Endothelial cell of umbilical vein (primary cell): ENCODE data around the gene DDIT4. TPM values are rescaled to one million over a fixed set of nuclear protein-coding genes. Genes with fewer than 3 reads are reported as not detected.
"Not testable (repeated sequence)": the region's sequence is repeated elsewhere in the genome, so short reads cannot be mapped to it uniquely, and the experiment has no call there.

Experiments used
- BruUV-seq: library from RNA; stranded (reverse); fragments of 400-500 nt; replicated peaks from 2 replicates; lab custom pipeline; 2021; lab: Mats Ljungman, UMichigan
- CTCF ChIA-PET: fragments of 300-600, 350-600 bp; sonication (Branson Sonifier 250); formaldehyde crosslinking; loops from one replicate; lab custom pipeline; 2021; ENCODE audit warnings: antibody characterized with exemption, inconsistent platforms; lab: Charles Lee
- POLR2A ChIA-PET: fragments of 300-600, 350-600 bp; sonication (Branson Sonifier 250); formaldehyde crosslinking; loops from one replicate; lab custom pipeline; 2021; ENCODE audit warnings: antibody characterized with exemption, inconsistent platforms; lab: Charles Lee
- DNase-seq: peaks from one replicate; pipeline ENCODE4 v3.0.0-alpha.2; 2011; ENCODE audit warnings: low read depth, low spot score
- FAIRE-seq: peaks from 2 replicates; lab custom pipeline; 2011; peaks lifted over from hg19 to GRCh38; lab: Jason Lieb, UNC
- H2AFZ ChIP-seq: 2 replicates; pipeline ENCODE4 v1.6.0; 2012; ENCODE audit warnings: low read depth, low read length, control low read depth, inconsistent platforms
- H3K27ac ChIP-seq: 2 replicates; pipeline ENCODE4 v1.5.1; 2011; ENCODE audit warnings: low read depth, mild to moderate bottlenecking, control low read depth, low read length, moderate library complexity; ENCODE audit not compliant: insufficient read depth
- H3K27me3 ChIP-seq, 2 experiments: 2 replicates each; pipeline versions ENCODE4 v1.6.0 to v1.6.1; 2011; ENCODE audit warnings: low read length in 2 of 2, mixed read lengths in 1 of 2; ENCODE audit not compliant: control insufficient read depth in 2 of 2, insufficient read depth in 2 of 2
- H3K36me3 ChIP-seq, 2 experiments: 2 replicates in 1 of 2; 3 replicates in 1 of 2; pipeline ENCODE4 v1.5.1; 2011; ENCODE audit warnings: low read length in 2 of 2, mild to moderate bottlenecking in 1 of 2, moderate library complexity in 1 of 2; ENCODE audit not compliant: control insufficient read depth in 2 of 2, insufficient read depth in 2 of 2; ENCODE audit errors: extremely low read depth in 1 of 2
- H3K4me1 ChIP-seq: 3 replicates; pipeline ENCODE4 v1.5.1; 2011; ENCODE audit warnings: mild to moderate bottlenecking, low read length; ENCODE audit not compliant: control insufficient read depth, insufficient read depth; ENCODE audit errors: extremely low read depth
- H3K4me2 ChIP-seq: 2 replicates; pipeline ENCODE4 v1.6.1; 2011; ENCODE audit warnings: low read length, control low read depth, mixed read lengths; ENCODE audit not compliant: insufficient read depth
- H3K4me3 ChIP-seq, 3 experiments: fragments of 200-600 bp in 1 of 3; sonication (generic), shearing (Covaris generic) in 1 of 3; replicated peaks in 1 of 3; 2 replicates each; pipeline ENCODE4 v1.5.1; 2011 to 2016; ENCODE audit warnings: control low read depth in 3 of 3, low read length in 3 of 3, mild to moderate bottlenecking in 2 of 3, inconsistent platforms in 1 of 3, low read depth in 1 of 3, moderate library complexity in 1 of 3; ENCODE audit not compliant: insufficient read depth in 1 of 3
- H3K79me2 ChIP-seq: 2 replicates; pipeline ENCODE4 v1.6.0; 2012; ENCODE audit warnings: low read length, inconsistent platforms; ENCODE audit not compliant: control insufficient read depth, insufficient read depth
- H3K9ac ChIP-seq: replicated peaks from 2 replicates; pipeline ENCODE3; 2011; ENCODE audit warnings: low read length, control low read depth; ENCODE audit not compliant: insufficient read depth; ENCODE audit errors: extremely low read depth
- H3K9me1 ChIP-seq: replicated peaks from 3 replicates; pipeline ENCODE4 v1.6.0; 2011; ENCODE audit warnings: mild to moderate bottlenecking, low read length; ENCODE audit not compliant: control insufficient read depth, insufficient read depth; ENCODE audit errors: extremely low read depth
- H3K9me3 ChIP-seq: replicated peaks from 2 replicates; pipeline ENCODE4 v1.5.1; 2012; ENCODE audit warnings: low read length, inconsistent platforms; ENCODE audit not compliant: control insufficient read depth, insufficient read depth
- H4K20me1 ChIP-seq: replicated peaks from 2 replicates; pipeline ENCODE3; 2011; ENCODE audit warnings: mild to moderate bottlenecking, low read length; ENCODE audit not compliant: control insufficient read depth, insufficient read depth; ENCODE audit errors: extremely low read depth
- EZH2 ChIP-seq: IDR thresholded peaks from 2 replicates; pipeline ENCODE4 v1.6.1; 2012; ENCODE audit warnings: borderline replicate concordance, low read depth, mild to moderate bottlenecking, moderate library complexity, low read length, inconsistent platforms; ENCODE audit not compliant: severe bottlenecking
- FOS ChIP-seq: IDR thresholded peaks from 2 replicates; pipeline ENCODE4 v1.6.1; 2011; ENCODE audit warnings: mild to moderate bottlenecking, low read length, moderate library complexity, borderline replicate concordance; ENCODE audit not compliant: insufficient read depth
- GATA2 ChIP-seq: IDR thresholded peaks from 2 replicates; pipeline ENCODE4 v1.7.0; 2011; ENCODE audit warnings: low read depth, mild to moderate bottlenecking, moderate library complexity, mixed read lengths, low read length; ENCODE audit not compliant: insufficient read length, insufficient read depth
- JUN ChIP-seq: IDR thresholded peaks from 2 replicates; pipeline ENCODE4 v1.6.1; 2011; ENCODE audit warnings: borderline replicate concordance, low read depth; ENCODE audit not compliant: insufficient read length, insufficient read depth
- MYC ChIP-seq: IDR thresholded peaks from one replicate; pipeline ENCODE4 v1.6.1; 2011; ENCODE audit warnings: mild to moderate bottlenecking, low read depth, low read length
- POLR2A ChIP-seq: IDR thresholded peaks from 2 replicates; pipeline ENCODE4 v1.6.1; 2012; ENCODE audit warnings: low read depth, mild to moderate bottlenecking, control low read depth, low read length
- POLR2AphosphoS5 ChIP-seq: IDR thresholded peaks from 2 replicates; pipeline ENCODE4 v1.6.1; 2012; ENCODE audit warnings: low read depth, mild to moderate bottlenecking, control low read depth, low read length, moderate library complexity; ENCODE audit not compliant: insufficient read depth
- dilution Hi-C: fragments of 300-500 bp; cut with MboI; formaldehyde crosslinking; loops from one replicate; pipeline ENCODE4 v1.15.0; 2019; ENCODE audit warnings: low sequenced_read_pairs; ENCODE audit not compliant: extremely low pct_ligation_motif_present
- intact Hi-C: fragments of 100-400 bp; cut with micrococcal nuclease; formaldehyde crosslinking; loops from one replicate; pipeline ENCODE4 v1.10.0; 2022
- polyA plus RNA-seq, 4 experiments: library from polyadenylated mRNA; depleted of rRNA in 3 of 4; stranded (reverse) in 3 of 4; unstranded in 1 of 4; fragments of >200 nt; gene quantifications; 2 replicates each; pipeline versions ENCODE4 v1.2.1 to v1.2.3, GENCODE V29; 2011 to 2012; ENCODE audit warnings: missing spikeins in 1 of 4
- total RNA-seq: library from RNA; stranded (reverse); gene quantifications from 2 replicates; pipeline ENCODE4 v1.2.3, GENCODE V29; 2021
- TF ChIP-seq, protein P1 (sequence below), 2 donors: IDR thresholded peaks; 1 replicate in 1 of 2; 2 replicates in 1 of 2; pipeline ENCODE4 v1.5.1; 2011; ENCODE audit warnings: low read length in 2 of 2, mild to moderate bottlenecking in 2 of 2, moderate library complexity in 2 of 2, control low read depth in 1 of 2, inconsistent platforms in 1 of 2, low read depth in 1 of 2; ENCODE audit not compliant: insufficient read depth in 1 of 2; ENCODE audit errors: extremely low read depth in 1 of 2
- TF ChIP-seq, protein P2 (sequence below): IDR thresholded peaks from 2 replicates; pipeline ENCODE4 v1.6.1; 2011; ENCODE audit not compliant: insufficient read depth, insufficient read length

DDIT4 gene
- total and polyA plus RNA-seq, 2 donors (not counting 3 experiments of a cell fraction or from before 2014, with no cell fraction given): 60.4 to 65.3 TPM

DNA sequence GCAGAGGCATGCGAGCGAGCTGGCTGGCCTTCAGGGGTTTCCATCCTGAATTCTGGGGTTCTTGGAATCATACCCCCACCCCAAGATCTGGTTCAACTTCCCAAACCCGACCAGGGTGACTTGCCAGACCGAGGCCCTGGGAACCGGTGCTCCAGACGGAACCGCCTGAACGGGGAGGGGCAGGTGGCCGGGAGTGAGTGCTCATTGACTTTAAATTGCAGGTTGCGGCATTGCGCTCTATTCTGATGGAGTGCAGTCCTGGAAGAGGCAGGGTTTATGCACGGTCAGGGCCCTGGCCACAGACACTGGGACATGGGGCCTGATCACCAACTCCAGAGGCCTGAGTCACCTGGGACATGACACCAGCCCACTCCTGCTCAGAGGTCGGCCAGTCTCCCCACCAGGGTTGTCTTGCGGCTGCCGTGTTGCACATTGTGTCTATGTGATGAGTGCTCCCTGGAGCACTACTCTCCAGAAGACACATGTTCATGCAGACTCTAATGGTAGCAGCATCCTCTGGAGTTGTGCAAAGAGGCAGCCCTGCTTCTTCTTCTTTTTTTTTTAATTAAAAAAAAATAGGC lies 5.8 kb upstream of the DDIT4 start:
- Histone ChIP-seq H2AFZ (no peak overlapping the region), H4K20me1 (no peaks in the 10 kb centered on the region), H3K36me3 (no peaks in the 10 kb centered on the region), H3K9me3 (no peaks in the 10 kb centered on the region), H3K4me3 (no peak overlapping the region), H3K4me2 (no peak overlapping the region), H3K9me1 (no peaks in the 10 kb centered on the region), H3K9ac (no peak overlapping the region), H3K4me1 (peaks cover 7% of the 10 kb centered on the region), H3K27ac (no peak overlapping the region), H3K27me3 (no peaks in the 10 kb centered on the region), H3K79me2 (no peaks in the 10 kb centered on the region)
- DNase-seq: no peak
- intact Hi-C loops (no loop called here), dilution Hi-C loops (no loop called here)
- no peak for FAIRE-seq
- no TSS peak for BruUV-seq
- no peak for TF ChIP-seq FOS
- no peak for TF ChIP-seq EZH2
- TF ChIP-seq, protein P1, sequence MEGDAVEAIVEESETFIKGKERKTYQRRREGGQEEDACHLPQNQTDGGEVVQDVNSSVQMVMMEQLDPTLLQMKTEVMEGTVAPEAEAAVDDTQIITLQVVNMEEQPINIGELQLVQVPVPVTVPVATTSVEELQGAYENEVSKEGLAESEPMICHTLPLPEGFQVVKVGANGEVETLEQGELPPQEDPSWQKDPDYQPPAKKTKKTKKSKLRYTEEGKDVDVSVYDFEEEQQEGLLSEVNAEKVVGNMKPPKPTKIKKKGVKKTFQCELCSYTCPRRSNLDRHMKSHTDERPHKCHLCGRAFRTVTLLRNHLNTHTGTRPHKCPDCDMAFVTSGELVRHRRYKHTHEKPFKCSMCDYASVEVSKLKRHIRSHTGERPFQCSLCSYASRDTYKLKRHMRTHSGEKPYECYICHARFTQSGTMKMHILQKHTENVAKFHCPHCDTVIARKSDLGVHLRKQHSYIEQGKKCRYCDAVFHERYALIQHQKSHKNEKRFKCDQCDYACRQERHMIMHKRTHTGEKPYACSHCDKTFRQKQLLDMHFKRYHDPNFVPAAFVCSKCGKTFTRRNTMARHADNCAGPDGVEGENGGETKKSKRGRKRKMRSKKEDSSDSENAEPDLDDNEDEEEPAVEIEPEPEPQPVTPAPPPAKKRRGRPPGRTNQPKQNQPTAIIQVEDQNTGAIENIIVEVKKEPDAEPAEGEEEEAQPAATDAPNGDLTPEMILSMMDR (IDR thresholded peaks at IDR 0.05; ENCODE audit: extremely low read depth in 1 of 2, insufficient read depth in 1 of 2, low read depth in 1 of 2, low read length in 2 of 2): no peak
- TF ChIP-seq, protein P2, sequence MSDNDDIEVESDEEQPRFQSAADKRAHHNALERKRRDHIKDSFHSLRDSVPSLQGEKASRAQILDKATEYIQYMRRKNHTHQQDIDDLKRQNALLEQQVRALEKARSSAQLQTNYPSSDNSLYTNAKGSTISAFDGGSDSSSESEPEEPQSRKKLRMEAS: no peak
- TF ChIP-seq JUN: no peak
- no peak for TF ChIP-seq GATA2
- no peak for TF ChIP-seq POLR2AphosphoS5
- TF ChIP-seq POLR2A: no peak
- no peak for TF ChIP-seq MYC
- CTCF ChIA-PET: interaction anchor here (1.0 kb wide), 1 partner anchor 372 kb away, joined by 3 read pairs; no protein-coding TSS in a partner anchor
- POLR2A ChIA-PET: no interaction called here

DNA sequence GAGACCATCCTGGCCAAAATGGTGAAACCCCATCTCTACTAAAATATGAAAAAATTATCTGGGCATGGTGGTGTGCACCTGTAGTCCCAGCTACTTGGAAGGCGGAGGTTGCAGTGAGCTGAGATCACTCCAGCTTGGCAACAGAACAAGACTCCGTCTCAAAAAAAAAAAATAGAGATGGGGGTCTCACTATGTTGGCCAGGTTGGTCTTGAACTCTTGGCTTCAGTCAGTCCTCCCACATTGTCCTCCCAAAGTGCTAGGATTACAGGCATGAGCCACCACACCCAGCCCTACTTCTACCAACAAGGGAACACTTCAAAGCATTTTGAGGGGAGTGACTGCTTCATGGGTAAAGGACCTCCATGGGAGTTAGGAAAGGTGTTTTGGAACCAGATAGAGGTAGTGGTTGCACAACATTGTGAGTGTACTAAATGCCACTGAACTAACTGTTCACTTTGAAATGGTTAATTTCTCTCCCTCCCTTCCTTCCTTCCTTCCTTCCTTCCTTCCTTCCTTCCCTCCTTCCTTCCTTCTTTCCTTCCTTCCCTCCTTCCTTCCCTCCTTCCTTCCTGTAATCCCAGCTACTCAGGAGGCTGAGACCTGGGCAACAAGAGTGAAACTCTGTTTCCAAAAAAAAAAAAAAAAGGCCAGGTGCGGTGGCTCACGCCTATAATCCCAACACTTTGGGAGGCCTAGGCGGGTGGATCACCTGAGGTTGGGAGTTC lies 5.1 kb upstream of the DDIT4 start:
- intact Hi-C loops, DNase-seq, H3K27me3 ChIP-seq, H3K36me3 ChIP-seq, H2AFZ ChIP-seq, H3K9me1 ChIP-seq, dilution Hi-C loops, H4K20me1 ChIP-seq, H3K79me2 ChIP-seq, H3K27ac ChIP-seq, H3K9ac ChIP-seq, H3K4me3 ChIP-seq, POLR2A ChIA-PET, BruUV-seq, FAIRE-seq, H3K4me2 ChIP-seq, H3K9me3 ChIP-seq: not testable (repeated sequence)
- H3K4me1 ChIP-seq: peaks cover 11% of the 10 kb centered on the region
- CTCF ChIA-PET: interaction anchor here (1.0 kb wide), 1 partner anchor 11 kb away, joined by 4 read pairs; no protein-coding TSS in a partner anchor
